IMR-90 (cell line): ENCODE results near the gene GATAD2A. TPM values are rescaled to one million over a fixed set of nuclear protein-coding genes. Genes with fewer than 3 reads are reported as not detected.

Source experiments
- ATAC-seq: fragments of 200-7000 bp; cut with Tn5 transposase; 2 replicates; pipeline ENCODE4 v1.9.1; 2020; ENCODE audit warnings: low read depth, mild to moderate bottlenecking, moderate library complexity
- BruUV-seq: library from RNA; stranded (reverse); fragments of 400-500 nt; replicated peaks from 2 replicates; lab custom pipeline; 2021; lab: Mats Ljungman, UMichigan
- CTCF ChIA-PET: fragments of 300-600 bp; formaldehyde crosslinking; extraction: SDS; loops from one replicate; lab custom pipeline; 2021; ENCODE audit warnings: antibody characterized with exemption; lab: Yijun Ruan, JAX
- POLR2A ChIA-PET: fragments of 300-600 bp; sonication (Branson Sonifier 250); formaldehyde crosslinking; loops from one replicate; lab custom pipeline; 2022; ENCODE audit warnings: antibody characterized with exemption; ENCODE audit not compliant: unreplicated experiment; lab: Charles Lee
- DNase-seq: peaks from one replicate; pipeline ENCODE4 v3.0.0; 2013
- H2AFZ ChIP-seq: replicated peaks from 2 replicates; pipeline ENCODE3; 2013; ENCODE audit warnings: low read length, mild to moderate bottlenecking; ENCODE audit not compliant: poor library complexity
- H2AK5ac ChIP-seq: 2 replicates; pipeline ENCODE4 v1.6.1; 2013; ENCODE audit warnings: low read depth, low read length, inconsistent platforms
- H2AK9ac ChIP-seq: replicated peaks from 2 replicates; pipeline ENCODE3; 2013; ENCODE audit warnings: mild to moderate bottlenecking, low read depth, low read length, moderate library complexity; ENCODE audit not compliant: poor library complexity
- H2BK120ac ChIP-seq: 2 replicates; pipeline ENCODE4 v1.6.1; 2013; ENCODE audit warnings: low read depth, low read length, inconsistent platforms
- H2BK15ac ChIP-seq: 3 replicates; pipeline ENCODE4 v1.6.1; 2013; ENCODE audit warnings: low read depth, low read length, inconsistent platforms
- H2BK20ac ChIP-seq: 2 replicates; pipeline ENCODE4 v1.6.1; 2013; ENCODE audit warnings: low read depth, mild to moderate bottlenecking, inconsistent platforms, low read length, moderate library complexity
- H2BK5ac ChIP-seq: 2 replicates; pipeline ENCODE4 v1.6.1; 2013; ENCODE audit warnings: mild to moderate bottlenecking, low read depth, low read length, inconsistent platforms; ENCODE audit not compliant: poor library complexity, severe bottlenecking
- H3K14ac ChIP-seq: replicated peaks from 2 replicates; pipeline ENCODE4 v1.6.1; 2013; ENCODE audit warnings: low read depth, low read length, inconsistent platforms
- H3K18ac ChIP-seq: 2 replicates; pipeline ENCODE4 v1.6.1; 2013; ENCODE audit warnings: low read depth, low read length, control low read depth
- H3K23ac ChIP-seq: 2 replicates; pipeline ENCODE4 v1.6.1; 2013; ENCODE audit warnings: low read depth, low read length, inconsistent platforms
- H3K27ac ChIP-seq: 2 replicates; pipeline ENCODE4 v1.5.1; 2013; ENCODE audit warnings: mild to moderate bottlenecking, control low read depth, low read length; ENCODE audit not compliant: insufficient read depth
- H3K27me3 ChIP-seq: 2 replicates; pipeline ENCODE4 v1.6.1; 2013; ENCODE audit warnings: low read length; ENCODE audit not compliant: control insufficient read depth, insufficient read depth
- H3K36me3 ChIP-seq: 2 replicates; pipeline ENCODE4 v1.6.1; 2013; ENCODE audit warnings: low read length, mixed read lengths; ENCODE audit not compliant: control insufficient read depth, insufficient read depth
- H3K4ac ChIP-seq: 2 replicates; pipeline ENCODE4 v1.6.1; 2013; ENCODE audit warnings: low read depth, low read length, inconsistent platforms
- H3K4me1 ChIP-seq: 2 replicates; pipeline ENCODE4 v1.6.1; 2013; ENCODE audit warnings: low read length, mixed read lengths; ENCODE audit not compliant: control insufficient read depth, insufficient read depth
- H3K4me2 ChIP-seq: 2 replicates; pipeline ENCODE4 v1.6.1; 2013; ENCODE audit warnings: low read depth, mild to moderate bottlenecking, control low read depth, low read length, moderate library complexity
- H3K4me3 ChIP-seq: 2 replicates; pipeline ENCODE4 v1.5.1; 2013; ENCODE audit warnings: low read depth, mild to moderate bottlenecking, control low read depth, low read length, moderate library complexity; ENCODE audit not compliant: insufficient read depth
- H3K56ac ChIP-seq: 2 replicates; pipeline ENCODE4 v1.6.1; 2013; ENCODE audit warnings: low read length, inconsistent platforms; ENCODE audit not compliant: insufficient read depth; ENCODE audit errors: extremely low read depth
- H3K79me1 ChIP-seq, 2 experiments: 2 replicates each; pipeline ENCODE4 v1.6.1; 2013; ENCODE audit warnings: low read length in 2 of 2, inconsistent platforms in 1 of 2, low read depth in 1 of 2
- H3K9ac ChIP-seq: 2 replicates; pipeline ENCODE4 v1.6.1; 2013; ENCODE audit warnings: low read depth, low read length, control low read depth
- H3K9me1 ChIP-seq: 2 replicates; pipeline ENCODE4 v1.6.1; 2013; ENCODE audit warnings: low read length, inconsistent platforms; ENCODE audit not compliant: insufficient read depth
- H3K9me3 ChIP-seq: 2 replicates; pipeline ENCODE4 v1.6.1; 2013; ENCODE audit warnings: low read length; ENCODE audit not compliant: control insufficient read depth, insufficient read depth
- H4K20me1 ChIP-seq: 2 replicates; pipeline ENCODE4 v1.6.1; 2013; ENCODE audit warnings: low read length, inconsistent platforms; ENCODE audit not compliant: insufficient read depth
- H4K5ac ChIP-seq: 2 replicates; pipeline ENCODE4 v1.6.1; 2013; ENCODE audit warnings: mild to moderate bottlenecking, low read depth, low read length, control low read depth
- H4K8ac ChIP-seq, 2 experiments: 2 replicates each; pipeline ENCODE4 v1.6.1; 2013; ENCODE audit warnings: low read depth in 2 of 2, low read length in 2 of 2, control low read depth in 1 of 2, inconsistent platforms in 1 of 2
- H4K91ac ChIP-seq: 2 replicates; pipeline ENCODE4 v1.6.1; 2013; ENCODE audit warnings: low read depth, low read length, inconsistent platforms; ENCODE audit not compliant: insufficient read depth
- BHLHE40 ChIP-seq: fragments of 150-350 bp; IDR thresholded peaks from 2 replicates; pipeline ENCODE4 v1.6.1; 2016; ENCODE audit warnings: mild to moderate bottlenecking, low read depth, low read length
- FOS ChIP-seq: fragments of 150-350 bp; IDR thresholded peaks from 2 replicates; pipeline ENCODE4 v1.6.1; 2016; ENCODE audit warnings: low read depth, low read length
- dilution Hi-C: fragments of 300-500 bp; cut with HindIII; formaldehyde crosslinking; loops from one replicate; pipeline ENCODE4 v1.14.3; 2018; ENCODE audit warnings: low sequenced_read_pairs; ENCODE audit not compliant: unreplicated experiment
- in situ Hi-C: fragments of 300-500 bp; cut with MboI; formaldehyde crosslinking; loops from 3 replicates; pipeline ENCODE4 v1.14.3; 2019; ENCODE audit warnings: low sequenced_read_pairs, inconsistent platforms, mixed read lengths
- intact Hi-C: fragments of 100-400 bp; cut with micrococcal nuclease; formaldehyde crosslinking; loops from 2 replicates; pipeline ENCODE4 v1.10.0; 2022
- polyA plus RNA-seq, 3 experiments: library from polyadenylated mRNA; depleted of rRNA; stranded (reverse); fragments of >200 nt; gene quantifications; 2 replicates each; pipeline ENCODE4 v1.2.3, GENCODE V29; 2012; ENCODE audit warnings: low replicate concordance in 1 of 3
- total RNA-seq: library from RNA; depleted of rRNA; stranded (reverse); fragments of >200 nt; gene quantifications from 2 replicates; pipeline ENCODE4 v1.2.3, GENCODE V29; 2012

Gene GATAD2A
- total and polyA plus RNA-seq, 2 of the 4 experiments (the other 2 are of a cell fraction) = 23.5 to 33.2 TPM

DNA sequence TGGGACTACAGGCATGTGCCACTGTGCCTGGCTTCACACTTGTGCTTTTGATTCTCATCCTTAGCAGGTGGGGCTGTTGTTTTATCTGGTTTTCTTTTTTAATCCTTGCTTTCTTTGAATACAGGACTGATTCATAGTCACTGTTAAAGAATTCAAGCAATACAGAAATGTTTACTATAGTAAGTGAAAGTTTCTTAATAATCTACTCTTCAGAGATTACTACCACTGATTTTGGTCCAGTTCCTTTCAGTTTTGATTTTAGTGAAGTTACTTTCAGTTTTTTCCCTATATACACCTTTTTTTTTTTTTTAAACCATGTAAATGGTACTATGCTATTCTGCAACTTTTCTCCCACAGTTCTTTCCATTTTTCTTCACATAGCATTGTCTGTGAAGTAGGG, 53.6 kb downstream of the GATAD2A start:
- peak; percentile 73 for DNase-seq
- ChIA-PET CTCF (no interaction called here), POLR2A (interaction anchor here (1.0 kb wide), 1 partner anchor 54 kb away, joined by 3 read pairs; the partner anchor contains the start of gene GATAD2A)

More for the DNA sequence above, 53.6 kb downstream of the GATAD2A start:
- no peaks in the 10 kb centered on the region for H3K27me3 ChIP-seq
- H2BK15ac ChIP-seq = peak overlapping the region; percentile 86; the same call in 1 of the 3 replicates
- H2BK5ac ChIP-seq = peak overlapping the region; percentile 92
- peaks cover 65% of the 10 kb centered on the region for H3K9me1 ChIP-seq
- H3K4me3 ChIP-seq = no peak overlapping the region; the same call in 1 of the 2 replicates
- H2AK5ac ChIP-seq = peak overlapping the region; percentile 99
- peak overlapping the region; percentile 53 to 98; a peak in 3 of 4 replicates for H4K8ac ChIP-seq
- in situ Hi-C loops = no loop called here
- H3K14ac ChIP-seq = peak overlapping the region; percentile 89
- H3K23ac ChIP-seq = peak overlapping the region; percentile 77; the same call in 1 of the 2 replicates
- peak overlapping the region; percentile 89; the same call in 1 of the 2 replicates for H4K91ac ChIP-seq
- ATAC-seq = peak; percentile 28
- no peak overlapping the region; the same call in 1 of the 2 replicates for H4K5ac ChIP-seq
- 0 out of 2 replicates have a peak overlapping the region, but pooled peaks have one; percentile 78 for H2BK120ac ChIP-seq
- TF ChIP-seq FOS = no peak
- TF ChIP-seq BHLHE40 = peak; percentile 48; the same call in 1 of the 2 replicates
- H3K36me3 ChIP-seq = peaks cover 2% of the 10 kb centered on the region; the same call in 1 of the 2 replicates
- dilution Hi-C loops = no loop called here
- peak overlapping the region; percentile 70; the same call in 1 of the 2 replicates for H3K18ac ChIP-seq
- H3K79me1 ChIP-seq = peaks cover 28 to 81% of the 10 kb centered on the region in 2 experiments
- H3K4ac ChIP-seq = peak overlapping the region; percentile 91
- peak overlapping the region; percentile 83; the same call in 1 of the 2 replicates for H2BK20ac ChIP-seq
- H3K9ac ChIP-seq = 0 out of 2 replicates have a peak overlapping the region, but pooled peaks have one; percentile 41
- intact Hi-C loops = loop anchor here (2.0 kb wide), 1 partner anchor 52 kb away; no protein-coding TSS in a partner anchor
- H3K9me3 ChIP-seq = no peaks in the 10 kb centered on the region
- peaks cover 58% of the 10 kb centered on the region for H3K4me1 ChIP-seq
- H3K56ac ChIP-seq = peak overlapping the region; percentile 18; the same call in 1 of the 2 replicates
- BruUV-seq = no TSS peak
- peak overlapping the region; percentile 88 for H3K27ac ChIP-seq
- H2AK9ac ChIP-seq = no peak overlapping the region
- H3K4me2 ChIP-seq = peak overlapping the region; percentile 92
- H2AFZ ChIP-seq = no peak overlapping the region
- H4K20me1 ChIP-seq = peaks cover 72% of the 10 kb centered on the region
